DLD1 (cell line): ENCODE data around the gene LIPT2.

ENCODE experiments used
- in situ Hi-C: cut with HindIII; loops from 2 replicates; pipeline ENCODE4 v1.10.0; 2017; ENCODE audit warnings: low sequenced_read_pairs

LIPT2 gene

GRCh38 chr11:74504100-74504691 is 10.7 kb upstream of the LIPT2 start:
- in situ Hi-C loops = no loop called here

- in situ Hi-C loops = no loop called here
Observed at GRCh38 chr11:74494916-74495315, 1.4 kb upstream of the LIPT2 start.

- in situ Hi-C loops = no loop called here
Observed at GRCh38 chr11:74493791-74494630, 487 bp upstream of the LIPT2 start.

- in situ Hi-C loops = no loop called here
Observed at GRCh38 chr11:74492084-74492483, 1.4 kb downstream of the LIPT2 start.

- in situ Hi-C loops = no loop called here
Observed at GRCh38 chr11:74490941-74491340, 2.6 kb downstream of the LIPT2 start.

- in situ Hi-C loops = no loop called here
Observed at GRCh38 chr11:74487875-74488274, 5.6 kb downstream of the LIPT2 start.

GRCh38 chr11:74485868-74486267 is 7.7 kb downstream of the LIPT2 start:
- in situ Hi-C loops = no loop called here

- in situ Hi-C loops = no loop called here
Observed at GRCh38 chr11:74480688-74481417, 12.7 kb downstream of the LIPT2 start.

- in situ Hi-C loops = no loop called here
Observed at GRCh38 chr11:74479732-74480123, 13.8 kb downstream of the LIPT2 start.

- in situ Hi-C loops = no loop called here
Observed at GRCh38 chr11:74478877-74479731, 14.4 kb downstream of the LIPT2 start.

GRCh38 chr11:74476536-74476935 is 17.0 kb downstream of the LIPT2 start:
- in situ Hi-C loops = no loop called here

- in situ Hi-C loops = loop anchor here (5.0 kb wide), 1 partner anchor 83 kb away; no protein-coding TSS in a partner anchor
Observed at GRCh38 chr11:74474316-74474715, 19.2 kb downstream of the LIPT2 start.

GRCh38 chr11:74473382-74474173 is 19.9 kb downstream of the LIPT2 start:
- in situ Hi-C loops = loop anchor here (5.0 kb wide), 1 partner anchor 84 kb away; no protein-coding TSS in a partner anchor

- in situ Hi-C loops = loop anchor here (5.0 kb wide), 1 partner anchor 85 kb away; no protein-coding TSS in a partner anchor
Observed at GRCh38 chr11:74471668-74472429, 21.7 kb downstream of the LIPT2 start.

GRCh38 chr11:74471037-74471436 is 22.5 kb downstream of the LIPT2 start:
- in situ Hi-C loops = loop anchor here (5.0 kb wide), 1 partner anchor 86 kb away; no protein-coding TSS in a partner anchor

- in situ Hi-C loops = loop anchor here (5.0 kb wide), 1 partner anchor 87 kb away; no protein-coding TSS in a partner anchor
Observed at GRCh38 chr11:74470526-74470925, 23.0 kb downstream of the LIPT2 start.

- in situ Hi-C loops = no loop called here
Observed at GRCh38 chr11:74468936-74469335, 24.6 kb downstream of the LIPT2 start.

GRCh38 chr11:74468521-74468920 is 25.0 kb downstream of the LIPT2 start:
- in situ Hi-C loops = no loop called here

- in situ Hi-C loops = no loop called here
Observed at GRCh38 chr11:74468058-74468457, 25.5 kb downstream of the LIPT2 start.
